GM18873 (cell line): ENCODE results near the gene ARID3C.

Experiments
- ATAC-seq: cut with Tn5 transposase; IDR thresholded peaks from one replicate; pipeline ENCODE4 v1.9.1; 2021; ENCODE audit warnings: mild to moderate bottlenecking, moderate library complexity, moderate number of reproducible peaks; ENCODE audit not compliant: unreplicated experiment, low FRiP score

Gene ARID3C

GRCh38 chr9:34628656-34629490 is at the start of gene ARID3C:
TSS of gene ARID3C (minus strand) at chr9:34629066. CDS start at chr9:34628014, 1,052 bp downstream.
- no peak for ATAC-seq

- no peak for ATAC-seq
Observed at GRCh38 chr9:34675869-34676268, 47.0 kb upstream of the ARID3C start.

GRCh38 chr9:34675048-34675714 is 46.3 kb upstream of the ARID3C start:
- no peak for ATAC-seq

GRCh38 chr9:34674440-34674839 is 45.6 kb upstream of the ARID3C start:
- no peak for ATAC-seq

DNA sequence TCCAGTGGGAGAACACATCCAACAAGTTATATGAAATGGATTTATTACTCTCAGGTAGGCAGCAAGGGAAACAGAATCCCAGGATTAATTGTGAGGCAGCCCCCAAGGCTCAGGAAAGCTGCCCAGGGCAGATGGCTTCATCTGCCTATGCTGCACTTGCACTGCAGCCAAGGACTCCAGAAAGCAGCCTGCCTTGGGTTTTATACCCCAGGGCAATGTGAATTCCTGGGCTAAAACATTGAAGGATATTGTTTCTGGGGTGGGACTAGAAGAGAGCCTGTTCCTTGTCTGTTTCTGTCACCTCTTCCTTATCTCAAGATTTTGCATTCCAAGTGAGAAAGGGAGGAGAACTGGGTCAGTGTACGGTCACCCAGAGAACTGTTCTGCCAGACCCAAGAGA is 42.4 kb upstream of the ARID3C start:
- ATAC-seq = no peak

GRCh38 chr9:34669809-34670562 is 41.1 kb upstream of the ARID3C start:
- ATAC-seq = no peak

DNA sequence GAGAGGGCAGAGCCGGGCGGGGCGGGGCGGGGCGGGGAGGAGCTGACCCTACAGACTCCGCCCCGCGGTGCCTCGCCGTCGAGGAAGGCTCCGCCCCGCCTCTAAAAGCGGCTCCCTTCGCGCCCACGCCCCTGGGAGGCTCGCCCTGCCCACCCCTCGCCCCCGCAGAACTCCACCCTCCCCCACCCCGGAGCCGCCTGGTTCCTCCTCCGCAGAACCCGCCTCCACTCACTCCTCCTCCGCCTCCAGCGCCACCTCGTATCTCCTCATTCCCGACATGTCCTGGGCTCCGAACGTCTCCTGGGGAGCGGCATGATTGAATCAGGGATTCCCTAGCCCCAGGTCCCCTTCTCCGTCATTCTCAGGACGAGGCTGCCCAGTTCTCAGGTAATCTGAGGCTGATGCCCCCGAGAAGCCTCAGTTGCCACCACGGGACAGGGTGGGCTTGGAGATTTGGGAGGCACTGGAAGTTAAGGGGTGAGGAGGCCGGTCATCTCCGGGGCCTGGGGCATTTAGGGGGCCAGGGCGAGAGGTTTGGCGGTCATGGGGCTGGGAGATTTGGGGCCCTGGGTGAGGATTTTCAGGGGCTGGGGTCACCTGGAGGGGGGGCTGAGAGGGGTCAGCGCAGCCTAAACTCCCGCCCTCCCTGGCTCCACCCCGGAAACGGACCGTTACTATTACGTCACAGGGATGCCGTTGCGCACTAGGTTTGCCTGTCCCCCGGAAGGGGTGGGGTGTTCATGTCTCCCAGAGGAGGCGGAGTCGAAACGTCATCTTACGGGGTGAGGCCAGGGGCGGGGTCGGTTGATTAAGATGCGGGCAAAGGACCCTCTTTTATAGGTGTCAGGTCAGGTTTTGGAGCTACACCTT is 36.8 kb upstream of the ARID3C start:
- peak; percentile 75 for ATAC-seq

DNA sequence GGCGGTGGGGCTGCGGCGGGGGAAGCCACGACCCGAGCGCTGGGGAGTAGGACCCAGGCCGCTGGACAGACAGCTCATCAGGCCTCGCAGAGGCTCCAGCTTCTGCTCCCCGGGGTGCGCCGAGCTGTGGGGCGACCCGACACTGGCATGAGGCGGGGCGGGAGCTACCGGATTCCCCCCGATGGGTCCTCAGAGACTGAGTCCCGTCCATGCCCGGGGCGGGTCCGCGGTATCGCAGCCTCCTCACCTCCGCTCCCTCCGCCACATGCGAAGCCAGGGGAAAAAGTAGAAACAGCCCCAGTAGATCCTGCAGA is 36.2 kb upstream of the ARID3C start:
- no peak for ATAC-seq

GRCh38 chr9:34664281-34665066 is 35.6 kb upstream of the ARID3C start:
- ATAC-seq = no peak

GRCh38 chr9:34663303-34663605 is 34.4 kb upstream of the ARID3C start:
- ATAC-seq = no peak

- no peak for ATAC-seq
Observed at GRCh38 chr9:34662526-34663302, 33.8 kb upstream of the ARID3C start, which contains the start of gene CCL27. TSS of gene CCL27 (minus strand) at chr9:34662657. CDS start at chr9:34662633, 24 bp downstream.

- ATAC-seq = no peak
Observed at GRCh38 chr9:34659592-34660253, 30.9 kb upstream of the ARID3C start.

- no peak for ATAC-seq
Observed at GRCh38 chr9:34658461-34658860, 29.6 kb upstream of the ARID3C start.

DNA sequence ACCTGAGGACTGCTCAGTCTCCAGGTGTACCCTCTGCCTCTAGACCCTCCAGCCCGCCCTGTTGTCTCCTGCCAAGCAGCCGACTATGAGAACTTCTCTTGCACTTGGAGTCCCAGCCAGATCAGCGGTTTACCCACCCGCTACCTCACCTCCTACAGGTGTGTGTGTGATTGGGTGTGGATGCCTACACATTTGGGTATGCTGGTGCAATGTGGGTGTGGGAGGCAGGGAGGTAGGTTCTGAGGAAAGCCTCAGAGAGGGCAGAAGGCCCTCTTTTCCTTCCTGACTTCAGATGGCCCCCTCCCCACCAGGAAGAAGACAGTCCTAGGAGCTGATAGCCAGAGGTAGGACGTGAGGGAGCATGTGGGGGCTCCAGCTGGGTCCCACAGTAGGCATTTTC is 28.1 kb upstream of the ARID3C start:
- no peak for ATAC-seq

DNA sequence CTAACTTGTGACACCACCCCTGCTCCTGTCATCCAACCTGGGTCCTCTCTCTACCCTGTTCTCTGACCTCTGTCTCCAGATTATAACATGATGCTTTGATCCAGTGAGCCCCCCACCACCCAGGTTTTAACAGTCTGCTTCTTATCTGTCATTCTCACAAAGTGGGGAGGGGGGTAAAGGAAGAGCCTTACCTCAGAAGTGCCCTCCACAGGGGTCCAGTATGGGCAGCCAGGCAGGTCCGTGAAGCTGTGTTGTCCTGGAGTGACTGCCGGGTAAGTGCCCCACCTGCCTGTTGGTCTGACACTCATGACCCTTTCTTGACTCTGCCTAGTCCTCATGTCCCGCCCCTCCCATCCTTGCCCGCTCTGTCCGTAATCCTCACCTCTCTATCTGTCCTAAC is 26.5 kb upstream of the ARID3C start:
- ATAC-seq = no peak

DNA sequence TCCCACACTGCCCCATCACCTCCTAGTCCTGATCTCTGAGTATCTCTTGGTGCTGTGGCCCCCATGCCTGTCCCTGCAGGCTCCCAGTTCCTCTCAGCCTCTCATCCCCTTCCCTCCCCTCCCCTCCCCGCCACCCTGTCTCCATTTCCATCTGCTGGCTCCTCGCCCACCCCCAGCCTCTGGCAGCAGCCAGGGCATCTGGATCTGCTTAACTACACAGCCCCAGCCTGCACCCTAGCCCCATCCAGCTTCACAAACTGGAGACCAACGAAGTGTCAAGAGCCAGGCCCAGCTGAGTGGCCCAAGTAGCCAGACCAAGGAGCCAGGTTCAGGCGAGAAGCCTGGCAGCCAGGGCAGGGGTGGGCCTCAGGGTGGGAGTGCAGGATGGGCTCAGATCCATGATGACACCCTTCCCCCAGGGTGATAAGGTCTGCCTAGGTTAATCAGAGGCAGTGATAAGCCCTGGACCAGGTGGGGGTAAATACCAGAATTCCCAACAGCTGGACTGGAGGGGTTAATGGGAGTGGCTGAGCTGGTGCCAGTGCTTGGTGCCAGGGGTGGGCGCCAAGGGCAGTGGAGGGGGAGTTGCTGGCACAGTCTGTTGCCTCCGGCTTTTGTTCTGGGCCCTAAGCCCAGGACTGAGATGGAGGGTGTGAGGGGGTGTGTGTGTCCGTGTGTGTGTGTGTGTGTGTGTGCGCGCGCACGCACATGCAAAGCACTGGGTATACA is 25.6 kb upstream of the ARID3C start:
- no peak for ATAC-seq

GRCh38 chr9:34653151-34654072 is 24.5 kb upstream of the ARID3C start:
- ATAC-seq = no peak
